ENCODE measurements around the gene HPGDS. TPM values are rescaled to one million over a fixed set of nuclear protein-coding genes. Genes with fewer than 3 reads are reported as not detected.

HPGDS gene
- total and polyA plus RNA-seq, 10 of the 15 experiments (the other 5 are each of a cell fraction or from before 2014, with no cell fraction given): not detected

DNA sequence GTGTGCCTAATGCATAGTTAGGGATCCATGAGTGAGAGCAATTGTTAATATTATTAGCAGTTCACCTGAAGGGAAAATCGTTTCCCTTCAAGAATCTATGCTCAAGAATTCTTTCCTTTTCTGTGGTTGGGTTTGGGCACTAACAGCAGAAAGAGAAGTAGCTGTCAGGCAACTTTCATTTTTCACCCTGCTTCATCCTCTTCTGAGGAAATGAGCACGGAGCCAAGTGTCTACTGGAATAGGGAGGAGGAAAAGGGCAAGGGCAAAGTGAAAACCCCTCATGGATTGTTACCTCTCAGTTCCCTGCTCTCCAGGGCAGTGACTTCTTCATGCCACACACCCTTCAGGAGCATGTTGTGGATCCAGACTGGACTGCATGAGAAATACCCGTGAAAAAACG lies 2.6 kb upstream of the HPGDS start:
- RAD21 ChIA-PET (ENCODE audit: unreplicated experiment): no interaction called here
- no TSS peak for BruUV-seq (replicated peaks)
- no peak for FAIRE-seq

More for the DNA sequence above, 2.6 kb upstream of the HPGDS start:
- 21% methylated on average over 4 of the region's 4 CpGs for WGBS (ENCODE audit: insufficient coverage, insufficient replicate concordance, low lambda C conversion rate, missing lambda C conversion rate)
- ATAC-seq (no peak; the same call in 2 of the 3 replicates), DNase-seq (ENCODE audit: low read depth, low spot score) (no peak)
- peak overlapping the region; percentile 43 for H2AFZ ChIP-seq (ENCODE audit: control insufficient read depth, low read depth, low read length)
- POLR2A ChIA-PET: no interaction called here
- H3K9ac ChIP-seq (ENCODE audit: control insufficient read depth, insufficient read depth, low read length): no peak overlapping the region
- no peaks in the 10 kb centered on the region for H3K4me1 ChIP-seq (ENCODE audit: control insufficient read depth, insufficient read depth, low read length)
- CTCF ChIA-PET: no interaction called here
- H3K36me3 ChIP-seq (ENCODE audit: control insufficient read depth in 2 of 2, insufficient read depth in 2 of 2, low read length in 1 of 2): no peaks in the 10 kb centered on the region
- in situ Hi-C loops (cut with MboI): no loop called here
- H3K27me3 ChIP-seq (replicated peaks in 1 of 2; ENCODE audit: control insufficient read depth in 2 of 2, insufficient read depth in 2 of 2, low read length in 1 of 2): no peaks in the 10 kb centered on the region
- H3K79me2 ChIP-seq (ENCODE audit: control insufficient read depth, insufficient read depth, low read length): no peaks in the 10 kb centered on the region
- TF ChIP-seq CHD2 (IDR thresholded peaks at IDR 0.05; ENCODE audit: borderline replicate concordance, low read depth, low read length) (no peak), ESRRA (IDR thresholded peaks at IDR 0.05; ENCODE audit: low read length) (no peak), CEBPB (IDR thresholded peaks at IDR 0.05; ENCODE audit: borderline replicate concordance in 1 of 2, low read depth in 2 of 2, low read length in 2 of 2) (no peak), IRF3 (IDR thresholded peaks at IDR 0.05) (no peak), CBFB (IDR thresholded peaks at IDR 0.05; ENCODE audit: low read depth) (no peak), ZSCAN29 (IDR thresholded peaks at IDR 0.05) (no peak)
- TF ChIP-seq, protein P1, sequence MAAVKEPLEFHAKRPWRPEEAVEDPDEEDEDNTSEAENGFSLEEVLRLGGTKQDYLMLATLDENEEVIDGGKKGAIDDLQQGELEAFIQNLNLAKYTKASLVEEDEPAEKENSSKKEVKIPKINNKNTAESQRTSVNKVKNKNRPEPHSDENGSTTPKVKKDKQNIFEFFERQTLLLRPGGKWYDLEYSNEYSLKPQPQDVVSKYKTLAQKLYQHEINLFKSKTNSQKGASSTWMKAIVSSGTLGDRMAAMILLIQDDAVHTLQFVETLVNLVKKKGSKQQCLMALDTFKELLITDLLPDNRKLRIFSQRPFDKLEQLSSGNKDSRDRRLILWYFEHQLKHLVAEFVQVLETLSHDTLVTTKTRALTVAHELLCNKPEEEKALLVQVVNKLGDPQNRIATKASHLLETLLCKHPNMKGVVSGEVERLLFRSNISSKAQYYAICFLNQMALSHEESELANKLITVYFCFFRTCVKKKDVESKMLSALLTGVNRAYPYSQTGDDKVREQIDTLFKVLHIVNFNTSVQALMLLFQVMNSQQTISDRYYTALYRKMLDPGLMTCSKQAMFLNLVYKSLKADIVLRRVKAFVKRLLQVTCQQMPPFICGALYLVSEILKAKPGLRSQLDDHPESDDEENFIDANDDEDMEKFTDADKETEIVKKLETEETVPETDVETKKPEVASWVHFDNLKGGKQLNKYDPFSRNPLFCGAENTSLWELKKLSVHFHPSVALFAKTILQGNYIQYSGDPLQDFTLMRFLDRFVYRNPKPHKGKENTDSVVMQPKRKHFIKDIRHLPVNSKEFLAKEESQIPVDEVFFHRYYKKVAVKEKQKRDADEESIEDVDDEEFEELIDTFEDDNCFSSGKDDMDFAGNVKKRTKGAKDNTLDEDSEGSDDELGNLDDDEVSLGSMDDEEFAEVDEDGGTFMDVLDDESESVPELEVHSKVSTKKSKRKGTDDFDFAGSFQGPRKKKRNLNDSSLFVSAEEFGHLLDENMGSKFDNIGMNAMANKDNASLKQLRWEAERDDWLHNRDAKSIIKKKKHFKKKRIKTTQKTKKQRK (IDR thresholded peaks at IDR 0.05; ENCODE audit: low read depth, low read length): no peak
- peak overlapping the region; percentile 41; the same call in 1 of the 2 replicates for H3K4me2 ChIP-seq (ENCODE audit: control insufficient read depth, insufficient read depth)
- intact Hi-C loops (cut with micrococcal nuclease; ENCODE audit: unreplicated experiment): no loop called here
- no peaks in the 10 kb centered on the region for H4K20me1 ChIP-seq (ENCODE audit: control insufficient read depth, insufficient read depth)
- no peaks in the 10 kb centered on the region for H3K9me3 ChIP-seq (replicated peaks; ENCODE audit: control insufficient read depth, insufficient read depth, low read length)
- SMC1A ChIA-PET (ENCODE audit: uncharacterized antibody, unreplicated experiment): no interaction called here
- H3K4me3 ChIP-seq: no peak overlapping the region
- H3K27ac ChIP-seq (ENCODE audit: control insufficient read depth, insufficient read depth): no peak overlapping the region
